Parathyroid adenoma (tissue), 2 donors: Measurements from ENCODE around the gene S100PBP.
A peak's percentile ranks its signal among the peaks of the same experiment; 100 is the strongest.

Experiments used
- H2AFZ ChIP-seq: fragments of 300-600 bp; sonication (generic); one replicate; pipeline ENCODE4 v1.7.0; 2017; ENCODE audit warnings: antibody characterized with exemption, mild to moderate bottlenecking
- H3K27ac ChIP-seq: fragments of 300-600 bp; sonication (generic); one replicate; pipeline ENCODE4 v1.7.0; 2017
- H3K27me3 ChIP-seq: fragments of 300-600 bp; sonication (generic); one replicate; pipeline ENCODE4 v1.7.0; 2017; ENCODE audit warnings: low read length; ENCODE audit not compliant: control insufficient read depth, insufficient read depth
- H3K36me3 ChIP-seq: fragments of 300-600 bp; sonication (generic); one replicate; pipeline ENCODE4 v1.7.0; 2017; ENCODE audit warnings: low read length; ENCODE audit not compliant: control insufficient read depth, insufficient read depth
- H3K4me1 ChIP-seq: fragments of 300-600 bp; sonication (generic); one replicate; pipeline ENCODE4 v1.7.0; 2017; ENCODE audit warnings: control low read depth
- H3K4me2 ChIP-seq: fragments of 300-600 bp; sonication (generic); one replicate; pipeline ENCODE4 v1.7.0; 2017; ENCODE audit warnings: low read length
- H3K4me3 ChIP-seq: fragments of 300-600 bp; sonication (generic); one replicate; pipeline ENCODE4 v1.7.0; 2017; ENCODE audit warnings: low read depth, low read length
- H3K79me2 ChIP-seq: fragments of 300-600 bp; sonication (generic); one replicate; pipeline ENCODE4 v1.7.0; 2017; ENCODE audit warnings: control low read depth
- H3K9ac ChIP-seq: fragments of 300-600 bp; sonication (generic); one replicate; pipeline ENCODE4 v1.7.0; 2017; ENCODE audit warnings: mild to moderate bottlenecking
- H3K9me3 ChIP-seq: fragments of 300-600 bp; sonication (generic); one replicate; pipeline ENCODE4 v1.7.0; 2017; ENCODE audit warnings: low read length; ENCODE audit not compliant: control insufficient read depth
- TF ChIP-seq, protein P1 (sequence below): fragments of 300-600 bp; sonication (generic); IDR thresholded peaks from one replicate; pipeline ENCODE4 v1.7.0; 2017; ENCODE audit warnings: antibody characterized with exemption, mild to moderate bottlenecking
- donor health status: primary hyperparathyroidism.

The S100PBP gene

GRCh38 chr1:32878183-32878582, 60.7 kb downstream of the S100PBP start:
- Histone ChIP-seq H2AFZ (no peak overlapping the region), H3K27ac (no peak overlapping the region), H3K4me3 (no peak overlapping the region), H3K4me2 (no peak overlapping the region), H3K27me3 (no peaks in the 10 kb centered on the region), H3K36me3 (no peaks in the 10 kb centered on the region), H3K9me3 (no peaks in the 10 kb centered on the region), H3K4me1 (no peaks in the 10 kb centered on the region), H3K9ac (no peak overlapping the region), H3K79me2 (no peaks in the 10 kb centered on the region)
- TF ChIP-seq, protein P1, sequence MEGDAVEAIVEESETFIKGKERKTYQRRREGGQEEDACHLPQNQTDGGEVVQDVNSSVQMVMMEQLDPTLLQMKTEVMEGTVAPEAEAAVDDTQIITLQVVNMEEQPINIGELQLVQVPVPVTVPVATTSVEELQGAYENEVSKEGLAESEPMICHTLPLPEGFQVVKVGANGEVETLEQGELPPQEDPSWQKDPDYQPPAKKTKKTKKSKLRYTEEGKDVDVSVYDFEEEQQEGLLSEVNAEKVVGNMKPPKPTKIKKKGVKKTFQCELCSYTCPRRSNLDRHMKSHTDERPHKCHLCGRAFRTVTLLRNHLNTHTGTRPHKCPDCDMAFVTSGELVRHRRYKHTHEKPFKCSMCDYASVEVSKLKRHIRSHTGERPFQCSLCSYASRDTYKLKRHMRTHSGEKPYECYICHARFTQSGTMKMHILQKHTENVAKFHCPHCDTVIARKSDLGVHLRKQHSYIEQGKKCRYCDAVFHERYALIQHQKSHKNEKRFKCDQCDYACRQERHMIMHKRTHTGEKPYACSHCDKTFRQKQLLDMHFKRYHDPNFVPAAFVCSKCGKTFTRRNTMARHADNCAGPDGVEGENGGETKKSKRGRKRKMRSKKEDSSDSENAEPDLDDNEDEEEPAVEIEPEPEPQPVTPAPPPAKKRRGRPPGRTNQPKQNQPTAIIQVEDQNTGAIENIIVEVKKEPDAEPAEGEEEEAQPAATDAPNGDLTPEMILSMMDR: no peak

DNA sequence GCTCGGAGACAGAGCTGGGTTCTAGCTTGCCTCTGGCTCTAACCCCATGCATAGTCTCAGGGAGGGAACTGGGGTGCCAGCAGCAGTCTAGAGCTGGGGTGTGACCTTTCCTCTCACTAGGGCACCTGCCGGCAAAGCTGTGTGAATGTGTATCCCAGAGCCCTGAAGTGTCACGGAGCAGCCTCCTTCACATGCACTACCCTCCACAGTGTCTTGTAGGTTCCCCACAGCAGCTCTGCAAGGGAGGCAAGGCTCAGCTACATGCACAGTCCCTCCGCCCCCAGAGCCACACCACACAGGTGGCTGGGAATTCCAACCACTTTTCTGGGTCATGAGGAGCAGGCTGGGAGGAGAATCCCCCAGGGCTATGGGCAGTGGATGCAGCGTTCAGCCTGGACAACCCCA, 61.2 kb downstream of the S100PBP start:
- no peaks in the 10 kb centered on the region for H3K27me3 ChIP-seq
- no peak overlapping the region for H3K27ac ChIP-seq
- no peak overlapping the region for H3K4me2 ChIP-seq
- no peaks in the 10 kb centered on the region for H3K36me3 ChIP-seq
- no peaks in the 10 kb centered on the region for H3K79me2 ChIP-seq
- H3K9ac ChIP-seq: no peak overlapping the region
- TF ChIP-seq, protein P1: no peak
- no peaks in the 10 kb centered on the region for H3K4me1 ChIP-seq
- H3K4me3 ChIP-seq: no peak overlapping the region
- no peaks in the 10 kb centered on the region for H3K9me3 ChIP-seq
- no peak overlapping the region for H2AFZ ChIP-seq

DNA sequence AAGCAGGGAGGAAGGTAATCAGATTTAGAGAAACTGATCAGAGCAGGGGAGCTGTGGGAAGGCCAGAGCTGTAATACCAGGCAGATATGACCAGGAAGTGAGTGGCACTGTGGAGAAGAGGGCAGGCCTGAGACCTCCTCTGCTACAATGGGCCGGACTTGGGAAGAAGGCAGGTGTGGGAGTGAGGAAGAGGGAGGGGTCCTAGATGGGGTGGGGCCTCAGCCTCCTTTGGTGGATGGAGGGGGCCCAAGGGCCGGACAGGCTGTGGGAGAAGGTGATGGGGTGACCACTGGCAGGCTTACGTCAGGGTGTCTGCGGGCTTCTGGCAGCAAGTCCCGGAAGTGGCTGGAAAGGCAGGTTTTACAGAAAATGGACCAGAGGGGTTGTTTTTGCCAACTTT, 63.8 kb downstream of the S100PBP start:
- H3K9ac ChIP-seq: no peak overlapping the region
- no peak overlapping the region for H3K4me2 ChIP-seq
- no peaks in the 10 kb centered on the region for H3K27me3 ChIP-seq
- H3K4me3 ChIP-seq: no peak overlapping the region
- no peaks in the 10 kb centered on the region for H3K9me3 ChIP-seq
- no peak overlapping the region for H2AFZ ChIP-seq
- no peaks in the 10 kb centered on the region for H3K36me3 ChIP-seq
- TF ChIP-seq, protein P1: no peak
- H3K27ac ChIP-seq: no peak overlapping the region
- H3K79me2 ChIP-seq: no peaks in the 10 kb centered on the region
- H3K4me1 ChIP-seq: no peaks in the 10 kb centered on the region

DNA sequence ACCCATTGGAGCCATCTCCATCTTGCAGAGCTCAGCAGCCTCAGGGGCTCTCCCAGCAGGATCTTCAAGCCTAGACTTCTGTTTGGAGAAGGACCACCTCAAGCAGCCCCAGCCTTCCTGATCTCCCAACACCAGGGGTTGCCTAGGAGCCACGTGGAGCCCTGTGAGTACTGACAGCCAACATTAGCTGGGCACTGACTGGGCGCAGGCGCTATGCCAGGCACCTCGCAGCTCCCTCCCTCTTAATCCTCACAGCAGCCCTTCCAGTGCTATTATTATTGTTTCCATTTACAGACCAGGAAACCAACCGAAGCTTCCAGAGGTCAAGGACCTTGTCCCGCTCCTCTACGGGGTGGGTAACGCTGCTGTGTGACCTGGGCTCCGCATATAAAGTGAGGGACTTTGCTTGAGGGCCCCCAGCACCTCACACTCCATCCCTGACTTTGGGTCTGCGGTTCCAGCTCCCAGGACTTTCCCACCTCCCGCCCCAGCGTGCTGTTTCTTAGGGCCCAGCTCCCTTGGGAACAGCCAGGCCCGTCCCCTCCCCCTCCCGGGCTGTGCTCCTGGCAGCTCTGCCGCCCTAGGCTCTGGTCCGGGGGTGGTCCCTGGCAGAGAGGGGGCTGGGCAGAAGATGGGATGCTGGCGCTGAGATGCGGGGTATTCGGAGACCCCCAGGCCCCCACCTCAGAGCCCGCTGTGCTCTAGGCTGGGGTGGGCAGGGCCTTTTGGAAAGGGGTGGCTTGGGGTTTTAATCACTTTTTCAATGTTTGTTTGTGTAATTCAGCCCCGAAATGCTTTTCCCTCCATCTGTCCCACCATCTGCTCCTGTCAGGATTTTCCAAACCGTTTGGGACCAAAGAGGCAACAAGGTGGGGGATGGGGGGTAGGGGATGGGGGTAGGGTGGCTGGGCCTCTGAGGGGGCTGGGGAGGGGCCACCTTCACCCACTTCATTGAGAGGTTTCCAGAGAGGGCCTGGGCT, 64.7 kb downstream of the S100PBP start:
- H2AFZ ChIP-seq: peak overlapping the region; percentile 8
- no peaks in the 10 kb centered on the region for H3K36me3 ChIP-seq
- no peak overlapping the region for H3K9ac ChIP-seq
- TF ChIP-seq, protein P1: no peak
- H3K27me3 ChIP-seq: no peaks in the 10 kb centered on the region
- H3K79me2 ChIP-seq: no peaks in the 10 kb centered on the region
- H3K4me1 ChIP-seq: no peaks in the 10 kb centered on the region
- no peak overlapping the region for H3K27ac ChIP-seq
- no peak overlapping the region for H3K4me2 ChIP-seq
- H3K9me3 ChIP-seq: no peaks in the 10 kb centered on the region
- no peak overlapping the region for H3K4me3 ChIP-seq
